Measurements from ENCODE around the gene KANTR. TPM values are rescaled to one million over a fixed set of nuclear protein-coding genes. Genes with fewer than 3 reads are reported as not detected.

Gene KANTR
- total and polyA plus RNA-seq, 9 of the 15 experiments (the other 6 are each of a cell fraction or from before 2014, with no cell fraction given) = 1.0 to 5.7 (median 3.4) TPM

DNA sequence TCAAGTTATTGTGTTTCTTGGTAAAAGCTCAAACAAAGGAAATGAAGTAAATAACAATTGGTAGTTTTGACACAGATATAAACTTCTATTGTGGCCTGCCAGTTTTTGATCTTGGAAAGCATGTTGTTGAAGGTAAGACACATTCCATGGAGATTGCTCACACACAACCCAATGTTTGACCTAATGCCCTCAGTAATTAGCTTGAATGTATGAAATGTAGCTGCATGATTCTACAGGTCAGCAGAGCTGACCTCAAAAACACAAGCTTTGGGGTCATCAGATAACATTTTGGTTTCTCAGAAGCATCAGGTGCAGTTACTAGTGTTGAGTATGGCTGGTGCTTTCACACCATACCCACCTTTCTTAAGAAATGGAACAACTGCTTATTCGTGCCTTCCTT is 28.8 kb upstream of the KANTR start (continued):
- TF ChIP-seq, protein P1, sequence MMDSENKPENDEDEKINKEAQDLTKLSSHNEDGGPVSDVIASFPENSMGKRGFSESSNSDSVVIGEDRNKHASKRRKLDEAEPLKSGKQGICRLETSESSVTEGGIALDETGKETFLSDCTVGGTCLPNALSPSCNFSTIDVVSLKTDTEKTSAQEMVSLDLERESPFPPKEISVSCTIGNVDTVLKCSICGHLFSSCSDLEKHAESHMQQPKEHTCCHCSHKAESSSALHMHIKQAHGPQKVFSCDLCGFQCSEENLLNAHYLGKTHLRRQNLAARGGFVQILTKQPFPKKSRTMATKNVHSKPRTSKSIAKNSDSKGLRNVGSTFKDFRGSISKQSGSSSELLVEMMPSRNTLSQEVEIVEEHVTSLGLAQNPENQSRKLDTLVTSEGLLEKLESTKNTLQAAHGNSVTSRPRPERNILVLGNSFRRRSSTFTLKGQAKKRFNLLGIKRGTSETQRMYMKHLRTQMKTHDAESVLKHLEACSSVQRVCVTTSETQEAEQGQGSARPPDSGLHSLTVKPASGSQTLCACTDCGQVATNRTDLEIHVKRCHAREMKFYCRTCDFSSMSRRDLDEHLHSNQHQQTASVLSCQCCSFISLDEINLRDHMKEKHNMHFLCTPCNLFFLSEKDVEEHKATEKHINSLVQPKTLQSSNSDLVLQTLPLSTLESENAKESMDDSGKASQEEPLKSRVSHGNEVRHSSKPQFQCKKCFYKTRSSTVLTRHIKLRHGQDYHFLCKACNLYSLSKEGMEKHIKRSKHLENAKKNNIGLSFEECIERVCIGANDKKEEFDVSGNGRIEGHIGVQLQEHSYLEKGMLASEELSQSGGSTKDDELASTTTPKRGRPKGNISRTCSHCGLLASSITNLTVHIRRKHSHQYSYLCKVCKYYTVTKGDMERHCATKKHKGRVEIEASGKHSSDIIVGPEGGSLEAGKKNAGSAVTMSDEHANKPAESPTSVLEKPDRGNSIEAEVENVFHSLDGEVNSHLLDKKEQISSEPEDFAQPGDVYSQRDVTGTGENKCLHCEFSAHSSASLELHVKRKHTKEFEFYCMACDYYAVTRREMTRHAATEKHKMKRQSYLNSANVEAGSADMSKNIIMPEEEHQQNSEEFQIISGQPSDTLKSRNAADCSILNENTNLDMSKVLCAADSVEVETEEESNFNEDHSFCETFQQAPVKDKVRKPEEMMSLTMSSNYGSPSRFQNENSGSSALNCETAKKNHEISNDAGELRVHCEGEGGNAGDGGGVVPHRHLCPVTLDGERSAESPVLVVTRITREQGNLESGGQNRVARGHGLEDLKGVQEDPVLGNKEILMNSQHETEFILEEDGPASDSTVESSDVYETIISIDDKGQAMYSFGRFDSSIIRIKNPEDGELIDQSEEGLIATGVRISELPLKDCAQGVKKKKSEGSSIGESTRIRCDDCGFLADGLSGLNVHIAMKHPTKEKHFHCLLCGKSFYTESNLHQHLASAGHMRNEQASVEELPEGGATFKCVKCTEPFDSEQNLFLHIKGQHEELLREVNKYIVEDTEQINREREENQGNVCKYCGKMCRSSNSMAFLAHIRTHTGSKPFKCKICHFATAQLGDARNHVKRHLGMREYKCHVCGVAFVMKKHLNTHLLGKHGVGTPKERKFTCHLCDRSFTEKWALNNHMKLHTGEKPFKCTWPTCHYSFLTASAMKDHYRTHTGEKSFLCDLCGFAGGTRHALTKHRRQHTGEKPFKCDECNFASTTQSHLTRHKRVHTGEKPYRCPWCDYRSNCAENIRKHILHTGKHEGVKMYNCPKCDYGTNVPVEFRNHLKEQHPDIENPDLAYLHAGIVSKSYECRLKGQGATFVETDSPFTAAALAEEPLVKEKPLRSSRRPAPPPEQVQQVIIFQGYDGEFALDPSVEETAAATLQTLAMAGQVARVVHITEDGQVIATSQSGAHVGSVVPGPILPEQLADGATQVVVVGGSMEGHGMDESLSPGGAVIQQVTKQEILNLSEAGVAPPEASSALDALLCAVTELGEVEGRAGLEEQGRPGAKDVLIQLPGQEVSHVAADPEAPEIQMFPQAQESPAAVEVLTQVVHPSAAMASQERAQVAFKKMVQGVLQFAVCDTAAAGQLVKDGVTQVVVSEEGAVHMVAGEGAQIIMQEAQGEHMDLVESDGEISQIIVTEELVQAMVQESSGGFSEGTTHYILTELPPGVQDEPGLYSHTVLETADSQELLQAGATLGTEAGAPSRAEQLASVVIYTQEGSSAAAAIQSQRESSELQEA (IDR thresholded peaks at IDR 0.05; ENCODE audit: low read depth) = no peak
- TF ChIP-seq CREM (IDR thresholded peaks at IDR 0.05; ENCODE audit: low read depth) = no peak
- TF ChIP-seq, protein P2, sequence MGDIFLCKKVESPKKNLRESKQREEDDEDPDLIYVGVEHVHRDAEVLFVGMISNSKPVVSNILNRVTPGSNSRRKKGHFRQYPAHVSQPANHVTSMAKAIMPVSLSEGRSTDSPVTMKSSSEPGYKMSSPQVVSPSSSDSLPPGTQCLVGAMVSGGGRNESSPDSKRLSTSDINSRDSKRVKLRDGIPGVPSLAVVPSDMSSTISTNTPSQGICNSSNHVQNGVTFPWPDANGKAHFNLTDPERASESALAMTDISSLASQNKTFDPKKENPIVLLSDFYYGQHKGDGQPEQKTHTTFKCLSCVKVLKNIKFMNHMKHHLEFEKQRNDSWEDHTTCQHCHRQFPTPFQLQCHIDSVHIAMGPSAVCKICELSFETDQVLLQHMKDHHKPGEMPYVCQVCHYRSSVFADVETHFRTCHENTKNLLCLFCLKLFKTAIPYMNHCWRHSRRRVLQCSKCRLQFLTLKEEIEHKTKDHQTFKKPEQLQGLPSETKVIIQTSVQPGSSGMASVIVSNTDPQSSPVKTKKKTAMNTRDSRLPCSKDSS (IDR thresholded peaks at IDR 0.05; ENCODE audit: low read depth, partially characterized antibody) = no peak
- TF ChIP-seq HDAC1 (IDR thresholded peaks at IDR 0.05) = no peak
- TF ChIP-seq YY1 (IDR thresholded peaks at IDR 0.05; ENCODE audit: borderline replicate concordance in 1 of 3, control insufficient read depth in 1 of 3, extremely low read depth in 1 of 3, insufficient read depth in 3 of 3, insufficient read length in 1 of 3, insufficient replicate concordance in 2 of 3, low read depth in 1 of 3, low read length in 2 of 3) = no peak
- TF ChIP-seq, protein P3, sequence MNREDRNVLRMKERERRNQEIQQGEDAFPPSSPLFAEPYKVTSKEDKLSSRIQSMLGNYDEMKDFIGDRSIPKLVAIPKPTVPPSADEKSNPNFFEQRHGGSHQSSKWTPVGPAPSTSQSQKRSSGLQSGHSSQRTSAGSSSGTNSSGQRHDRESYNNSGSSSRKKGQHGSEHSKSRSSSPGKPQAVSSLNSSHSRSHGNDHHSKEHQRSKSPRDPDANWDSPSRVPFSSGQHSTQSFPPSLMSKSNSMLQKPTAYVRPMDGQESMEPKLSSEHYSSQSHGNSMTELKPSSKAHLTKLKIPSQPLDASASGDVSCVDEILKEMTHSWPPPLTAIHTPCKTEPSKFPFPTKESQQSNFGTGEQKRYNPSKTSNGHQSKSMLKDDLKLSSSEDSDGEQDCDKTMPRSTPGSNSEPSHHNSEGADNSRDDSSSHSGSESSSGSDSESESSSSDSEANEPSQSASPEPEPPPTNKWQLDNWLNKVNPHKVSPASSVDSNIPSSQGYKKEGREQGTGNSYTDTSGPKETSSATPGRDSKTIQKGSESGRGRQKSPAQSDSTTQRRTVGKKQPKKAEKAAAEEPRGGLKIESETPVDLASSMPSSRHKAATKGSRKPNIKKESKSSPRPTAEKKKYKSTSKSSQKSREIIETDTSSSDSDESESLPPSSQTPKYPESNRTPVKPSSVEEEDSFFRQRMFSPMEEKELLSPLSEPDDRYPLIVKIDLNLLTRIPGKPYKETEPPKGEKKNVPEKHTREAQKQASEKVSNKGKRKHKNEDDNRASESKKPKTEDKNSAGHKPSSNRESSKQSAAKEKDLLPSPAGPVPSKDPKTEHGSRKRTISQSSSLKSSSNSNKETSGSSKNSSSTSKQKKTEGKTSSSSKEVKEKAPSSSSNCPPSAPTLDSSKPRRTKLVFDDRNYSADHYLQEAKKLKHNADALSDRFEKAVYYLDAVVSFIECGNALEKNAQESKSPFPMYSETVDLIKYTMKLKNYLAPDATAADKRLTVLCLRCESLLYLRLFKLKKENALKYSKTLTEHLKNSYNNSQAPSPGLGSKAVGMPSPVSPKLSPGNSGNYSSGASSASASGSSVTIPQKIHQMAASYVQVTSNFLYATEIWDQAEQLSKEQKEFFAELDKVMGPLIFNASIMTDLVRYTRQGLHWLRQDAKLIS (CRISPR knock-in tag; IDR thresholded peaks at IDR 0.05) = no peak

Data from K562 (cell line).